ENCODE measurements around the gene LYPD6B.

Gene LYPD6B

DNA sequence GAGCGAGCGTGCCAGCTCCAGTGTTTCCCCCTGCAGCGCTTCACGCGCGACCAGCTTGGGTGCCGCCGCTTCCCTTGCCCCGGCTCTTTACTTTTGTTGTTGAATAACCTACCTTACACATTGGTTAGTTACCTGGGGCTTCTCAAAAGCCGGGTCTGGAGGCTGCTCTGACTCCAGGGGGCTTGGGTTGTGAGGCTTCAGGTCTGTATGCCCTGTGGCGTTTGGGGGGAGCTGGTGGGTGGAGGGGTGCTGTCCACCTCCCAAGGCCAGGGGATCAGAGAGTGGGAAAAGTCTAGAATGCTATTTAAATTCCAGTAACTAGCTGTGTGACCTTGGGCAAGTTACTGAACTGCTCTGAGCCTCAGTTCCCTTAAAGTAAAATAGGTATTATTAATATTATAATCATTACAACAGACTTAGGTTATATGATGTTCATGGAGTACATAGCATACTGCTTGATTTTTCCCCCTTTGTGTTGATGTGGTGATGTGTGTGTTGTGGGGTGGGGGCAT is 770 bp downstream of the LYPD6B start:
- DNase-seq (ENCODE audit: low read depth in 4 of 4, low spot score in 1 of 4) = no peak

GRCh38 chr2:149040451-149040850 is 2.0 kb downstream of the LYPD6B start:
- DNase-seq (ENCODE audit: low read depth in 4 of 4, low spot score in 1 of 4) = peak; percentile 12 to 34 (median 22)

DNA sequence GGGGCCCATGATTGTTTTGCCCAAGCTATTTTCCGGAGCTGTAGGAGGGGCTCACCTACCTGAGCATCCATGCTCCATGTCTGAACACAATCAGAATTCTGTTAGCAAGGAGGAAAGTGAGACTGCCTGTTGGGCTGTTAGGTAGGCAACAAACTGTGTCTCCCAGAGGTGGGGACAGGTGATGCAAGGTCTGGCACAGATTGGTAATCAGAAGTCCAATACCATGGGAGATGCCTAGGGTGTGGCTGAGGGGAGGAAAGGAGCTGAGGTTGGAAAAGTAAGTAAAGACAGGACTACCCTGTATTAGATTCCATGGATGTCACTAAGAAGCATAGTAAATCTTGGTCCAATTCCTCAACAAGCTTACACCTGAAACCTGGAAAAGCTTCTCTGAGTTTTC is 3.0 kb downstream of the LYPD6B start:
- DNase-seq (ENCODE audit: low read depth in 4 of 4, low spot score in 1 of 4) = no peak

- DNase-seq (ENCODE audit: low read depth in 4 of 4, low spot score in 1 of 4) = no peak
Measured at GRCh38 chr2:149042881-149043280, 4.4 kb downstream of the LYPD6B start.

- no peak for DNase-seq (ENCODE audit: low read depth in 4 of 4, low spot score in 1 of 4)
Measured at GRCh38 chr2:149044500-149044899, 6.0 kb downstream of the LYPD6B start.

GRCh38 chr2:149047118-149047517 is 8.6 kb downstream of the LYPD6B start:
- no peak for DNase-seq (ENCODE audit: low read depth in 4 of 4, low spot score in 1 of 4)

- no peak for DNase-seq (ENCODE audit: low read depth in 4 of 4, low spot score in 1 of 4)
Measured at GRCh38 chr2:149049142-149049541, 10.6 kb downstream of the LYPD6B start.

- DNase-seq (ENCODE audit: low read depth in 4 of 4, low spot score in 1 of 4) = no peak
Measured at GRCh38 chr2:149050188-149050587, 11.7 kb downstream of the LYPD6B start.

DNA sequence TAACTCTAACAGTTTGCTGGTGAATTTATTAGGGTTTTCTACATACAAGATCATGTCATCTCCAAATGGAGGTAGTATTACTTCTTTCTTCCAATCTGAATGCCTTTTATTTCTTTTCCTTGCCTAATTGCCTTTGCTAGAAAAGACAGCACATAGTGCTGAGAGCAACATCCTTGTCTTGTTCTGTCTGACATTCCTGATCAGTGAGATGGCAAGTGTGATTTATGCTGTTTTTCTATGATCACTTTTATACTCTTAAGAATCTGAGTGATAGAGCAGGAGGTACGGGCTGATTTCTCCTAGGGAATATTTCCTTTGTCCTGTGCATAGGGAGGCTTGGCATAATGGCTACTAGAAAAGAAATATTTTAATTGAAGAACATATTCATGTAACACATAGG is 17.3 kb downstream of the LYPD6B start:
- DNase-seq (ENCODE audit: low read depth in 4 of 4, low spot score in 1 of 4) = no peak

DNA sequence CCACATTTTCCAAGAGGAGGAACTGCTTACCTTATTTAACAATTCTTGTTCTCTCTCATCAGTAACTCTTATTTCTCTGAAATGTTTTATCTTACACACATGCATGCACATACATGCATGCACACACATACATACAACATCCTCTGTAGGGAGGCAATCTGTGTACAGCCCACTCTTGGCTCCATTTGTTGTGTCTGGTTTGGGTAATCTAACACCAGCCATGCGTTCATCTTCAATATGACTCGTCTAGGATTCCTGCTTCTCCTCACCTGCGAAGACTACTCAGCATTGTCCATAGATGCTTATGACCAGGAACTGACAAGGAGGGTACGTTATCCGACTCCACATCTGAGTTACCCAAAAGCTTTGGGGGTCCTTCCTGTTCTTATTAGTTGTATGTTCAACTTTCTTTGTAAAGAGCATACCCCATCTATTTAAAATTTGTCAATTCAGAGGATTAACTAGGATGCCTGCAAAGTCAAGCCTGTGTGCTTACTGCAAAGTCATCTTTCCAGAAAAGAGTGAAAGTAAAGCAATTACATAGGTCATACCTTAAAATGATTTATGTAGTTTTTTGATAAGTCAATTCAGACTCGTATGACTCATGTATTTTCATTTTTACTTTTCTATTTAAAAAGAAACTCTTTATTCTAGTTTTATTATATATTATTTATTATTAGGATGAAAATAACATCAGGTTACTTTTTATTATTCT is 18.2 kb downstream of the LYPD6B start:
- no peak for DNase-seq (ENCODE audit: low read depth in 4 of 4, low spot score in 1 of 4)

DNA sequence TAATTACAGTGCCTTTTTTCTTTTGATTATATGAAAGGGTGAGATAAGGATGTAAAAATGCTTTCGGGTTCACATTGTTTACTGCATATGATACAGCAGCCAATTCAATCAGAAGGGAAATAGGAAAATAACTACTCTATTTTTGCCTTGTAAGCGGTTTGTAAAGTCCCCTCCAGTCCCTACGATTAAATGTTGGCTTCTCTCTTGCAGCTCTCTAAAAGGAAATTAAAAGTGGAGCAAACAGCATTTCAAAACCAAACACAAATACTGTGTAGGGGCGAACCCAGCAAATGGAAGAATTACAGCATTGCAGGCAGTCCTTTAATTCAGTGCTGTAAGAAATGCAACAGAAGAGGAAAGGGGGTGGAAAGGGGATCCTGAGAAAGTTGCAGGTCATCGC is 18.9 kb downstream of the LYPD6B start:
- no peak for DNase-seq (ENCODE audit: low read depth in 4 of 4, low spot score in 1 of 4)

GRCh38 chr2:149058936-149059335 is 20.4 kb downstream of the LYPD6B start:
- no peak for DNase-seq (ENCODE audit: low read depth in 4 of 4, low spot score in 1 of 4)

DNA sequence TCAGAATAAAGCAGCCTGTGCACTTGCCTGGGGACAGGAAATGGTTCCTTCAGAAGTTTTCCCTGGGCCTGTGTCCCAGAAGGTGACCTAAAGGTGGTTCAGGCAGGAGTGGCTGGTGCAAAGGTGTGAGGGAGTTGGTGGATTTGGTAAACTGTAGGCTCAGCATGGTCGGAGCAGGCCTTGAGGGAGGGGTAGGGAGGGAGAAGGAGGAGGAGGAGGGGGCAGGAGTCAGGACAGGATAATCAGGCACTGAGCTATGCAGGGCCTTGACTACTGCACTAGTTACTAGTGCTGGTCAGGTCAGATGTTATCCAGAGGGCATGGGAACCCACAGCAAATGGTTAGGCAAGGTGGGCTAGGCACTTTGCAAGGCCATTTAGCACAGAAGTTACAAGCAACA is 21.3 kb downstream of the LYPD6B start:
- no peak for DNase-seq (ENCODE audit: low read depth in 4 of 4, low spot score in 1 of 4)

DNA sequence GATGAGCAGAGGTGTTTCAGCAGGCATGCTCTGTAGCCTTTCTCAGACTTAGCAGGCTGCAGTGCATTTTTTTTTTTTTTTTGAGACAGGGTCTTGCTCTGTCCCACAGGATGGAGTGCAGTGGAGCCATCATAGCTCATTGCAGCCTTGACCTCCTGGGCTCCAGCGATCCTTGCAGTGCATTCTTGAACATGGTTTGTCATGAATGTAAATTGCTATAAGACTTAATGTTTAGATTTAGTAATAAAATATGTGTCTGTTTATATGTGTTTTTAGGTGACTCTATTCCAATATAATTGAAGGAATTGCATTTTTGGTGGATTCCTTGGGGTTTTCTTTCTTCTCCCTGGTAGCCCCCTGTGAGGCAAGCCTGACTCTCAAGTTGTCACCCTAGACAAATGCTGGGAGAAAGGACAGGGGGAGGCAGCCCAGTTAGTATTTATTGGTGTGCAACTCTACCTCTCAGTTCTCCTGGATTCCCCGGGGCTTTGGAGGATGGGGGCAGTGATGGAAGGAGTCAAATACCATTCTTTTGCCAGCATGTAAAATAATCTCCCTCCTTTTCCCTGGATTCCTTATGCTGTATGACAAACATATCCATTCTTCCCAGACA is 22.7 kb downstream of the LYPD6B start:
- no peak for DNase-seq (ENCODE audit: low read depth in 4 of 4, low spot score in 1 of 4)

DNA sequence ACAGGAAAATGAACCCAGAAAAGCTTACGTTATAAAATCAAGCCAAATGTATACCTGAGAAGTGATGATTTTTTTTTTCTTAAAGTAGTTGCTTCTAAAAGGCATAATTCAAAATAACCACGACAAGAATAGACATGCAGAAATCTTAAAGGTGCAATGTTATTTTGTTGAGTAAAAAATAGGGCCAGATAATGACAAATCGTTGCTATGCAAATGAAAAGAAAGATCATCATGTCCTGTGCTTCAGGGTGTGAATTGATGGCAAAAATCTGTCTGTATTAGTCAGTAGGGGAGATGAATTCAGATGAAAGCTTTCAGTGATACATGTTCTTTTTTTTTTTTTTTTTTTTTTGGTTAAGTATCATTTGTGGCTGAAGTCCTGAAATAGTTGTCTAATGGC is 24.0 kb downstream of the LYPD6B start:
- no peak for DNase-seq (ENCODE audit: low read depth in 4 of 4, low spot score in 1 of 4)

- DNase-seq (ENCODE audit: low read depth in 4 of 4, low spot score in 1 of 4) = no peak
Measured at GRCh38 chr2:149063177-149063576, 24.7 kb downstream of the LYPD6B start.

- DNase-seq (ENCODE audit: low read depth in 4 of 4, low spot score in 1 of 4) = no peak
Measured at GRCh38 chr2:149064365-149064841, 25.9 kb downstream of the LYPD6B start.

DNA sequence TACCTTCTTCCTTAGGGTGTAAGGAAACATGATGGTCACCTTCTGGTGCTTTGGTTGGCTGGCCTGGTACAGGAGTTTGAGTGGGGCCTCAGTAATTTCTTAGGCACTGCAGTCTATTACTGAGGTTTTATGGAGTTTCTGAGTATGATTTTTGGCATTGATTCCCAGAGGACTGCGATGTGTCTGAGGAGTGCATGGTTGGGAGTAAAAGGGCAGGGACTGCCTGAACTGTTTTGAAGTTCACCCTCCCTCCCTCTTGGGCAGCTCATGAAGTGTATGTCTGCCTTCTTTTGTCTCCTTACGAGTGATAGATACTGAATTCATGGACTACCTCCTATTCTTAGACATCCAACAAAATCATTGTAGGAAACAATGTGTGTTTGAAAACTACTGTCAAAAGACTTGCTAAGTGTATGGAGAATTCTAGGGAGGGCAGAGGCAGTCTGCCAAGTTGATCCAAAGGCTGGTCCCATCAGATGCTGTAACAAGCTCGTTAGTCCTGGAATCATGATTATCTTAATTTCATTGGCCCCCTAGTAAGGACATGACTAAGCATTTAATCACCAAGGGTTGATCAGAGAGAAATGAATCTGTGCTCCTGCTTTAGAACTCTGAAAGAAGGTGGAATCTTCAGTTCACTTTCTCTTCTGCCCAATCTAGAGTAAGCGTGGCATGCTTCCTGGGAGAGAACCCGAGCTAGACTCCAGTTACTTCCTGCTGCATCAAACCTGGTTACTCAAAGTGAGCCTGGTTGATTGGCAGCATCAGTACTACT is 26.5 kb downstream of the LYPD6B start:
- no peak for DNase-seq (ENCODE audit: low read depth in 4 of 4, low spot score in 1 of 4)

DNA sequence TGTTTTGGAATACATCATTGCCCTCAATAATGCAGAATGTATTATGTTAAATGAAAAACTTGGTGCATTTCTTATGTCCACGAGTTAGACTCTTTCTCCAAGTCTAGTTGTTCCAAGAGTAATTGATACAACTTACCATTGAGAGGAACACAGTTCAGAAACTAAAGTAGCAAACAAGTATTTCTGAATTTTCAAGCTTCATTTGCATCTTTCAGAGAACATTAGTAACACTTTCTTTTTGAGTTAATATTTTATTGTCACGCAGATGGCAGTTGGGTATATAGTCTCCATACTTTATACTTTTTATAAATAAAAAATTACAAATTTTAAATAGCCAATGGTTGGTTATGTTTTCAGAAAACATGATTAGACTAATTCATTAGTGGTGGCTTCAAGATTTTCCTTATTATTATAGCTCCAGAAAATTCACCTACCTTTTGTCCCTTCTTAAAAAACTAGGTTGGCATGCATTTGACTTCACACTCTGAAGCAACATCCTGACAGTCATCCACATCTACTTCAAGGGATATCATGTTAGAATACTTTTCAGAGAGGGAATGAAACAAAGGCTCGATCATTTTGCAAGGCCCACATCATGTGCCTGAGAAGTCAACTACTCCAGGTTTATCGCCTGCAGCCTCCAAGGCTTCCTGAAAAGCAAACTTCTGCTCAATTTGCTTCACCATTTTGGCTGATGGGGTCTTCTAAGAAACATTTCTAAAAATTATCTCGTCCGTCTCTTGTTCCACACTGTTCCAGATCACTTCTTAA is 29.9 kb downstream of the LYPD6B start:
- DNase-seq (ENCODE audit: low read depth in 4 of 4, low spot score in 1 of 4) = no peak

- peak in 1 of 4 experiments; percentile 5 for DNase-seq (ENCODE audit: low read depth in 4 of 4, low spot score in 1 of 4)
Measured at GRCh38 chr2:149068996-149069888, 30.7 kb downstream of the LYPD6B start.
